HepG2 (cell line): ENCODE measurements around the gene PAM16. TPM values are rescaled to one million over a fixed set of nuclear protein-coding genes. Genes with fewer than 3 reads are reported as not detected.

Experiments used
- ATAC-seq: fragments of 200-7000 bp; cut with Tn5 transposase; 3 replicates; pipeline ENCODE4 v1.9.1; 2020; ENCODE audit warnings: mild to moderate bottlenecking, moderate library complexity
- BruUV-seq: library from RNA; stranded (reverse); fragments of 400-500 nt; replicated peaks from 2 replicates; lab custom pipeline; 2021; lab: Mats Ljungman, UMichigan
- CTCF ChIA-PET: fragments of 300-600 bp; formaldehyde crosslinking; extraction: SDS; loops from one replicate; lab custom pipeline; 2021; ENCODE audit warnings: low total read pairs, inconsistent platforms, low intra/inter-chr PET ratio; lab: Yijun Ruan, JAX
- POLR2A ChIA-PET: fragments of 350-600 bp; sonication (Branson Sonifier 250); formaldehyde crosslinking; loops from one replicate; lab custom pipeline; 2020; ENCODE audit warnings: antibody characterized with exemption, inconsistent platforms; lab: Yijun Ruan, JAX
- DNase-seq: peaks from one replicate; pipeline ENCODE4 v3.0.0-alpha.2; 2015; ENCODE audit warnings: low spot score
- FAIRE-seq: peaks from 3 replicates; lab custom pipeline; 2011; peaks lifted over from hg19 to GRCh38; lab: Jason Lieb, UNC
- H2AFZ ChIP-seq: one replicate; pipeline ENCODE4 v1.6.1; 2011; ENCODE audit warnings: low read length, inconsistent platforms
- H3K27ac ChIP-seq: fragments of 300-600 bp; 3 replicates; pipeline ENCODE4 v1.8.0; 2011; ENCODE audit warnings: mixed run types, mild to moderate bottlenecking, mixed read lengths, low read length, inconsistent platforms; ENCODE audit not compliant: insufficient read depth; ENCODE audit errors: extremely low read length
- H3K27me3 ChIP-seq, 2 experiments: fragments of 200-600 bp in 1 of 2; 2 replicates in 1 of 2; 3 replicates in 1 of 2; pipeline versions ENCODE4 v1.6.0 to v1.8.0; 2011; ENCODE audit warnings: low read length in 2 of 2, mild to moderate bottlenecking in 2 of 2, moderate library complexity in 2 of 2, inconsistent platforms in 1 of 2; ENCODE audit not compliant: insufficient read depth in 2 of 2, control insufficient read depth in 1 of 2
- H3K36me3 ChIP-seq, 2 experiments: fragments of 200-600 bp in 1 of 2; replicated peaks in 1 of 2; 2 replicates in 1 of 2; 3 replicates in 1 of 2; pipeline versions ENCODE4 v1.5.1 to v1.8.0; 2011; ENCODE audit warnings: low read length in 2 of 2, inconsistent platforms in 1 of 2; ENCODE audit not compliant: insufficient read depth in 2 of 2, control insufficient read depth in 1 of 2
- H3K4me1 ChIP-seq: 2 replicates; pipeline ENCODE4 v1.5.1; 2012; ENCODE audit warnings: low read length, inconsistent platforms; ENCODE audit not compliant: insufficient read depth
- H3K4me2 ChIP-seq: 2 replicates; pipeline ENCODE4 v1.6.0; 2011; ENCODE audit warnings: low read depth, low read length, inconsistent platforms
- H3K4me3 ChIP-seq, 3 experiments: fragments of 200-600 bp in 1 of 3; sonication (generic), shearing (Covaris generic) in 1 of 3; replicated peaks in 1 of 3; 2 replicates each; pipeline ENCODE4 v1.5.1; 2011 to 2016; ENCODE audit warnings: low read length in 3 of 3, inconsistent platforms in 2 of 3, low read depth in 2 of 3, mild to moderate bottlenecking in 2 of 3, control low read depth in 1 of 3, mixed read lengths in 1 of 3; ENCODE audit not compliant: insufficient read depth in 1 of 3
- H3K79me2 ChIP-seq: one replicate; pipeline ENCODE4 v1.6.1; 2011; ENCODE audit warnings: low read length, inconsistent platforms; ENCODE audit not compliant: insufficient read depth
- H3K9ac ChIP-seq: 2 replicates; pipeline ENCODE4 v1.6.0; 2011; ENCODE audit warnings: mild to moderate bottlenecking, low read depth, low read length, inconsistent platforms; ENCODE audit not compliant: insufficient read depth
- H3K9me3 ChIP-seq: 2 replicates; pipeline ENCODE4 v1.5.1; 2012; ENCODE audit warnings: mild to moderate bottlenecking, low read length
- H4K20me1 ChIP-seq: 2 replicates; pipeline ENCODE4 v1.6.0; 2011; ENCODE audit warnings: inconsistent platforms, mild to moderate bottlenecking, low read length, moderate library complexity; ENCODE audit not compliant: insufficient read depth
- MAF1 ChIP-seq: sonication (generic); formaldehyde crosslinking; IDR thresholded peaks from 2 replicates; pipeline ENCODE4 v1.5.0; 2020; ENCODE audit warnings: missing genetic modification reagents, borderline replicate concordance
- NFYC ChIP-seq: IDR thresholded peaks from 2 replicates; pipeline ENCODE4 v1.6.1; 2016; ENCODE audit warnings: missing genetic modification reagents, missing compliant biosample characterization
- ZFP36L1 ChIP-seq: sonication (generic); formaldehyde crosslinking; IDR thresholded peaks from 2 replicates; pipeline ENCODE4 v1.8.0; 2022; ENCODE audit warnings: mild to moderate bottlenecking, missing genetic modification reagents, moderate library complexity
- ZNF121 ChIP-seq: sonication (generic); formaldehyde crosslinking; IDR thresholded peaks from 2 replicates; pipeline ENCODE4 v1.5.0; 2020; ENCODE audit warnings: mild to moderate bottlenecking, missing genetic modification reagents
- ZNF160 ChIP-seq: sonication (generic); formaldehyde crosslinking; IDR thresholded peaks from 2 replicates; pipeline ENCODE4 v1.8.0; 2022; ENCODE audit warnings: mild to moderate bottlenecking, inconsistent platforms, missing genetic modification reagents
- ZNF615 ChIP-seq: sonication (generic); formaldehyde crosslinking; IDR thresholded peaks from 2 replicates; pipeline ENCODE4 v1.5.0; 2020; ENCODE audit warnings: mild to moderate bottlenecking, missing genetic modification reagents, borderline replicate concordance
- WGBS: methylation state at CpG from one replicate; pipeline ENCODE4 v1.1.6; 2017; ENCODE audit warnings: low lambda C conversion rate; 5-methylcytosine and 5-hydroxymethylcytosine counted together
- in situ Hi-C: cut with HindIII; loops from 2 replicates; pipeline ENCODE4 v1.10.0; 2017; ENCODE audit warnings: low pct_unique_long_range_greater_than_20kb; ENCODE audit not compliant: extremely low pct_ligation_motif_present
- intact Hi-C: fragments of 100-400 bp; cut with micrococcal nuclease; formaldehyde crosslinking; loops from one replicate; pipeline ENCODE4 v1.10.0; 2022; ENCODE audit not compliant: unreplicated experiment
- polyA plus RNA-seq, 8 experiments: library from polyadenylated mRNA; depleted of rRNA in 3 of 8; stranded (reverse) in 7 of 8; unstranded in 1 of 8; fragments of >200 nt; fragmentation: Illumina TruSeq in 4 of 8; extraction: Trizol in 4 of 8; gene quantifications; 2 replicates each; pipeline versions ENCODE4 v1.2.1 to v1.2.3, GENCODE V29; 2011 to 2016; ENCODE audit warnings: low read depth in 4 of 8, missing spikeins in 1 of 8, mixed read lengths in 1 of 8; ENCODE audit not compliant: insufficient read depth in 1 of 8
- total RNA-seq, 5 experiments: library from RNA; depleted of rRNA; stranded (reverse); fragments of >200 nt; fragmentation: Illumina TruSeq; extraction: Trizol; gene quantifications; 2 replicates each; pipeline ENCODE4 v1.2.3, GENCODE V29; 2016; ENCODE audit warnings: low read depth in 1 of 5
- TF ChIP-seq, protein P1 (sequence below): IDR thresholded peaks from 2 replicates; pipeline ENCODE4 v1.6.1; 2016; ENCODE audit warnings: mild to moderate bottlenecking, missing biosample characterization, missing genetic modification reagents
- TF ChIP-seq, protein P2 (sequence below): fragments of 450-650 bp; IDR thresholded peaks from 2 replicates; pipeline ENCODE4 v1.6.1; 2017

The PAM16 gene
- total and polyA plus RNA-seq, 2 of the 13 experiments (the other 11 are each of a cell fraction or from before 2014, with no cell fraction given) = 51.5 to 51.8 TPM

DNA sequence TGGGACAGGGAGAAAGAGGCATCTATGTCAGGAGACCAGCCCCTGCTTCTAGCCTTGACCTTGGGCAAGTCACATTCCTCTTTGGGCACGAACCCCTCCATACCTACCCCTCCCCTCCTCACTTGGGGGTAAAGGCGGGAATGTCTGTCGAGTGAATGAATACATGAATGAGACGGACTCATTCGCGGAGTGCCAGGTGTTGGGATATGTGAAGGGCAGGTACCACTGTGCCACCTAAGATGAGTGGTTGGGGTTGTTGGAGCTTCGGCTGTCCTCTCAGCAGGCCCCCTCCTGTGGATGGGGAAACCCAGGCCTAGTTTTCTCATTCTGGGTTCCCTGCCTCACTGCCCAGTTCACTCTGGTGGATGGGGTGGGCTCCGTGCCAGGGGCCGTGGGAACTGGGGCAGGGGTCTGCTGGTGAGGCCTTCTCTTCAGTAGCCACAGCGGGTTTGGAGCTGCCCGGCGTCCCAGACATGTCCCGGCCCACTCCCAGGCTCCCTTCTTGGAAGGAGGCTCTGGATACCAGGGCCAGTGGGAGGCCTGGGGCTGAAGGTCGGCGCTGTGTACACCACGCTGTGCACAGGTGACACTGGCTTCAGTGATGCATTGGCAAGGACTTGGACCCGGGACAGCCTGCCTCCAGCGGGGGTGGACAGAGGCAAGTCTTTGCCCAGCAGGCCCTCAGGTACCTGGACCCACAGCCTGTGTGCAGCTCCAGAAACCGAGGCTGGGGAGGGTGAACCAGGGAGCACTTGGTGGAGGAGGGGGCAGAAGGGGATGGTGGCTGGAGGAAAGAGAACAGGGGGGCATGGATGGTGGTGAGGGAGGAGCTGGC lies 29.6 kb downstream of the PAM16 start (continued):
- TF ChIP-seq ZNF121 = peak; percentile 75

DNA sequence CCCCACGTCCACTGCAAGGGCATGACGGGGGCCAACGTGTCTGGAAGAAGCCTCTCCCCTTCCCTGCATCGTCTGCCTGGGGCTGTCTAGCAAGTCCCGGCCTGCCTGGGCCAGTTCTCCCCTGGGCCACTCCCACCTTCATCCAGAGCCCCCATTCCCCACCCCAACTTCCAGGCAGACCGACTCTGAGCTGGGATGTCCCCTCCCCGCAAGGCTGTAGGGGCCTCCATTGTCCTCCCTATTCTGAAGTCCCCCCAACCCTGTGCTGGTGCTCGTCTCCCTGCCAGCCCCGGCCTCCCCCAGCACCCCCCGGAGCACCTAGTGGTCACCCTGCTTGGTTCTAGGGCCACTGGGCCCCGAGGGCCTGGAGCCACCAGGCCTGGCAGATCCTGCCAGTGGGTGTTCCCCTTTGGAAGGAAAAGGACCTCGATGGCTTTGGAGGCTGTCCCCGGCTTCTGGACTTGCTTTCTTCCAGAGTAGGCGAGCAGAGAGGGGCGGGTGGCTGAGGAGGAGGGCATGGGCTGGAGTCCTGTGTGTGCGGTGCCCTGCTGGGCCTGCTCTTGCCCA lies 30.5 kb downstream of the PAM16 start:
- H3K4me3 ChIP-seq = no peak overlapping the region
- FAIRE-seq (no peak), ATAC-seq (no peak), DNase-seq (no peak)
- no peaks in the 10 kb centered on the region for H4K20me1 ChIP-seq
- H3K79me2 ChIP-seq = no peaks in the 10 kb centered on the region
- intact Hi-C loops = no loop called here
- in situ Hi-C loops = loop anchor here (5.0 to 10.0 kb wide), 2 partner anchors 46 to 113 kb away; partner anchors contain the start of gene TFAP4
- H3K4me2 ChIP-seq = no peak overlapping the region
- POLR2A ChIA-PET = no interaction called here
- TF ChIP-seq, protein P1, sequence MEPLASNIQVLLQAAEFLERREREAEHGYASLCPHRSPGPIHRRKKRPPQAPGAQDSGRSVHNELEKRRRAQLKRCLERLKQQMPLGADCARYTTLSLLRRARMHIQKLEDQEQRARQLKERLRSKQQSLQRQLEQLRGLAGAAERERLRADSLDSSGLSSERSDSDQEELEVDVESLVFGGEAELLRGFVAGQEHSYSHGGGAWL (CRISPR knock-in tag) = no peak
- TF ChIP-seq ZNF160 (CRISPR knock-in tag) = no peak
- no peak for TF ChIP-seq ZFP36L1
- TF ChIP-seq ZNF615 (CRISPR knock-in tag) = no peak
- TF ChIP-seq, protein P2, sequence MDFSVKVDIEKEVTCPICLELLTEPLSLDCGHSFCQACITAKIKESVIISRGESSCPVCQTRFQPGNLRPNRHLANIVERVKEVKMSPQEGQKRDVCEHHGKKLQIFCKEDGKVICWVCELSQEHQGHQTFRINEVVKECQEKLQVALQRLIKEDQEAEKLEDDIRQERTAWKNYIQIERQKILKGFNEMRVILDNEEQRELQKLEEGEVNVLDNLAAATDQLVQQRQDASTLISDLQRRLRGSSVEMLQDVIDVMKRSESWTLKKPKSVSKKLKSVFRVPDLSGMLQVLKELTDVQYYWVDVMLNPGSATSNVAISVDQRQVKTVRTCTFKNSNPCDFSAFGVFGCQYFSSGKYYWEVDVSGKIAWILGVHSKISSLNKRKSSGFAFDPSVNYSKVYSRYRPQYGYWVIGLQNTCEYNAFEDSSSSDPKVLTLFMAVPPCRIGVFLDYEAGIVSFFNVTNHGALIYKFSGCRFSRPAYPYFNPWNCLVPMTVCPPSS = no peak
- no peak for TF ChIP-seq MAF1 (CRISPR knock-in tag)
- no peak for TF ChIP-seq NFYC (CRISPR knock-in tag)
- peaks cover 81% of the 10 kb centered on the region for H3K4me1 ChIP-seq
- H2AFZ ChIP-seq = no peak overlapping the region
- no peak overlapping the region for H3K9ac ChIP-seq
- no peak overlapping the region for H3K27ac ChIP-seq
- H3K9me3 ChIP-seq = no peaks in the 10 kb centered on the region
- CTCF ChIA-PET = no interaction called here
- H3K27me3 ChIP-seq = peaks cover 0 to 48% of the 10 kb centered on the region in 2 experiments; a peak in 3 of 5 replicates
- no TSS peak for BruUV-seq
- WGBS = 44% methylated on average over 10 of the region's 16 CpGs
- no peaks in the 10 kb centered on the region for H3K36me3 ChIP-seq
